ENCODE data around the gene ZGPAT. TPM values are rescaled to one million over a fixed set of nuclear protein-coding genes. Genes with fewer than 3 reads are reported as not detected.

The ZGPAT gene
- total and polyA plus RNA-seq, 2 donors (not counting 3 experiments of a cell fraction or from before 2014, with no cell fraction given): 23.1 to 29.3 TPM

GRCh38 chr20:63733117-63733516 lies 25.3 kb downstream of the ZGPAT start:
- DNase-seq (ENCODE audit: low read depth, low spot score) (no peak), FAIRE-seq (no peak)
- no TSS peak for BruUV-seq (replicated peaks)
- TF ChIP-seq FOS (IDR thresholded peaks at IDR 0.05; ENCODE audit: borderline replicate concordance, insufficient read depth, low read length) (no peak), POLR2AphosphoS5 (IDR thresholded peaks at IDR 0.05; ENCODE audit: insufficient read depth, low read depth, low read length) (no peak), POLR2A (IDR thresholded peaks at IDR 0.05; ENCODE audit: low read depth, low read length) (no peak), CTCF (IDR thresholded peaks at IDR 0.05; ENCODE audit: extremely low read depth in 1 of 2, insufficient read depth in 1 of 2, low read depth in 1 of 2, low read length in 2 of 2) (no peak), JUN (IDR thresholded peaks at IDR 0.05; ENCODE audit: borderline replicate concordance, insufficient read depth, insufficient read length, low read depth) (no peak), EZH2 (IDR thresholded peaks at IDR 0.05; ENCODE audit: borderline replicate concordance, low read depth, low read length, severe bottlenecking) (no peak), MYC (IDR thresholded peaks at IDR 0.05; ENCODE audit: low read depth, low read length) (no peak), GATA2 (IDR thresholded peaks at IDR 0.05; ENCODE audit: insufficient read depth, insufficient read length, low read depth, low read length) (no peak), MAX (IDR thresholded peaks at IDR 0.05; ENCODE audit: insufficient read depth, insufficient read length) (no peak)
- Histone ChIP-seq H3K4me1 (ENCODE audit: control insufficient read depth, extremely low read depth, insufficient read depth, low read length) (no peaks in the 10 kb centered on the region), H3K4me2 (ENCODE audit: insufficient read depth, low read length) (no peak overlapping the region), H3K9me1 (replicated peaks; ENCODE audit: control insufficient read depth, extremely low read depth, insufficient read depth, low read length) (no peaks in the 10 kb centered on the region), H2AFZ (ENCODE audit: low read depth, low read length) (no peak overlapping the region), H3K9me3 (replicated peaks; ENCODE audit: control insufficient read depth, insufficient read depth, low read length) (no peaks in the 10 kb centered on the region), H3K4me3 (replicated peaks in 1 of 3; ENCODE audit: insufficient read depth in 1 of 3, low read depth in 1 of 3, low read length in 3 of 3) (no peak overlapping the region), H3K9ac (replicated peaks; ENCODE audit: extremely low read depth, insufficient read depth, low read length) (no peak overlapping the region), H3K27me3 (ENCODE audit: control insufficient read depth in 2 of 2, insufficient read depth in 2 of 2, low read length in 2 of 2) (no peaks in the 10 kb centered on the region), H3K27ac (ENCODE audit: insufficient read depth, low read depth, low read length) (no peak overlapping the region), H3K79me2 (ENCODE audit: control insufficient read depth, insufficient read depth, low read length) (peaks cover 20% of the 10 kb centered on the region), H4K20me1 (replicated peaks; ENCODE audit: control insufficient read depth, extremely low read depth, insufficient read depth, low read length) (no peaks in the 10 kb centered on the region), H3K36me3 (ENCODE audit: control insufficient read depth in 2 of 2, extremely low read depth in 1 of 2, insufficient read depth in 2 of 2, low read length in 2 of 2) (peaks cover 0 to 25% of the 10 kb centered on the region in 2 experiments)
- POLR2A ChIA-PET: no interaction called here
- dilution Hi-C loops (cut with MboI; ENCODE audit: extremely low pct_ligation_motif_present, low sequenced_read_pairs): no loop called here
- intact Hi-C loops (cut with micrococcal nuclease): no loop called here
- CTCF ChIA-PET: no interaction called here
